Subcutaneous adipose tissue (tissue), 4 donors: Measurements from ENCODE around the gene PHPT1. TPM values are rescaled to one million over a fixed set of nuclear protein-coding genes. Genes with fewer than 3 reads are reported as not detected.

Experiments used
- total RNA-seq, 4 donors: library from RNA; depleted of rRNA; stranded (reverse); fragments of >200 nt; gene quantifications; one replicate each; pipeline ENCODE4 v1.1.0, GENCODE V29; 2016
- TF ChIP-seq, protein P1 (sequence below): fragments of 450-650 bp; IDR thresholded peaks from one replicate; pipeline ENCODE4 v1.5.1; 2016; ENCODE audit warnings: low read depth, mild to moderate bottlenecking, control low read depth, antibody characterized with exemption, moderate library complexity

Gene PHPT1
- total RNA-seq, 4 donors from 2014 or later, result 31.8 to 56.6 (median 45.7) TPM

DNA sequence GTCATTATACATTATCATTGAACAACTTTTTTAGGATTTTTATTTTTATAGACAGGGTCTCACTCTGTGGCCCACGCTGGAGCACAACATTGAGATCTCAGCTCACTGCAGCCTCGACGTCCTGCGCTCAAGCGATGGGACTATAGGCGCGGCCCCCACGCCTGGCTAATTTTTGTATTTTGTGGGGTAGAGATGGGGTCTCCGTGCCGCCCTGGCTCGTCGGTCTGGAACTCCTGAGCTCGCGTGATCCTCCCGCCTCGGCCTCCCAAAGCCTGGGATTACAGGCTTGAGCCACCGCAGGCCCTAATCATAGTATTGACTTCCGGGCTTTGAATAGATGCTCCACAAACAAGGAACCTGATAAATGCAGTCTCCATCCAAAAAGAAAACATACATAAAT is 18.3 kb downstream of the PHPT1 start:
- TF ChIP-seq, protein P1, sequence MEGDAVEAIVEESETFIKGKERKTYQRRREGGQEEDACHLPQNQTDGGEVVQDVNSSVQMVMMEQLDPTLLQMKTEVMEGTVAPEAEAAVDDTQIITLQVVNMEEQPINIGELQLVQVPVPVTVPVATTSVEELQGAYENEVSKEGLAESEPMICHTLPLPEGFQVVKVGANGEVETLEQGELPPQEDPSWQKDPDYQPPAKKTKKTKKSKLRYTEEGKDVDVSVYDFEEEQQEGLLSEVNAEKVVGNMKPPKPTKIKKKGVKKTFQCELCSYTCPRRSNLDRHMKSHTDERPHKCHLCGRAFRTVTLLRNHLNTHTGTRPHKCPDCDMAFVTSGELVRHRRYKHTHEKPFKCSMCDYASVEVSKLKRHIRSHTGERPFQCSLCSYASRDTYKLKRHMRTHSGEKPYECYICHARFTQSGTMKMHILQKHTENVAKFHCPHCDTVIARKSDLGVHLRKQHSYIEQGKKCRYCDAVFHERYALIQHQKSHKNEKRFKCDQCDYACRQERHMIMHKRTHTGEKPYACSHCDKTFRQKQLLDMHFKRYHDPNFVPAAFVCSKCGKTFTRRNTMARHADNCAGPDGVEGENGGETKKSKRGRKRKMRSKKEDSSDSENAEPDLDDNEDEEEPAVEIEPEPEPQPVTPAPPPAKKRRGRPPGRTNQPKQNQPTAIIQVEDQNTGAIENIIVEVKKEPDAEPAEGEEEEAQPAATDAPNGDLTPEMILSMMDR, result no peak

DNA sequence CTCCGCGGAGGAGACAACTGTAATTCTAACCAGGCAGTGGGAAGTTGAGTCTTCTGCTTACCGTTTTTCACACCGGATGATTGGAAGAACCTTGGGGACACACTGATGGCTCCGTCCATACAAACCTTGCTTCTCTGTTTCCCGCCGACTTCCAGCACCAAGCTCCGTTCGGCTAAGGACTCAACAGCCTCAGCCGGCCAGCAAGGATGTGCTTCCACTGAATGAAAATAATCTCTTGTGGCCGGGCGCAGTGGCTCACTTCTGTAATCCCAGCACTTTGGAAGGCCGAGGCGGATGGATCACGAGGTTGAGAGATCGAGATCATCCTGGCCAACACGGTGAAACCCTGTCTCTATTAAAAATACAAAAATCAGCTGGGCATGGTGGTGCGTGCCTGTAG is 18.7 kb downstream of the PHPT1 start:
- TF ChIP-seq, protein P1, result no peak

DNA sequence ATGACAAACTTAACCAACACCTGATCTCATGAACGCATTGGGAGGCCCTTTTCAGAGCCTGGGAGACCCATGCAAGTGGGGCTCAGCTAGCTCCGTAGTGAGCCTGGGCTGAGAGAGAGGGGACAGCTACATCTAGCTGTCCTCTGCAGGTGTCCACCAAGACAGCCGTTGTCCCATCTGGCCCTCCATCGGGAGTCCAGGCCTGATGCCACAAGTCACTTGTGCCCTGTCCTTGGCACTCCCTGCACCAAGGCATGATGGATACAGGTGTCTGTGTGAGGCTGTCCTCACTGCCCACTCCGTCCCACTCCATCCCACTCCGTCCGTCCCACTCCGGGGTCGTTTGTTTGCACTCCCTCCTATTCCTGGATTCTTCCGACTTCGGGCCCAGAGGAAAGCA is 19.4 kb downstream of the PHPT1 start:
- TF ChIP-seq, protein P1, result no peak

DNA sequence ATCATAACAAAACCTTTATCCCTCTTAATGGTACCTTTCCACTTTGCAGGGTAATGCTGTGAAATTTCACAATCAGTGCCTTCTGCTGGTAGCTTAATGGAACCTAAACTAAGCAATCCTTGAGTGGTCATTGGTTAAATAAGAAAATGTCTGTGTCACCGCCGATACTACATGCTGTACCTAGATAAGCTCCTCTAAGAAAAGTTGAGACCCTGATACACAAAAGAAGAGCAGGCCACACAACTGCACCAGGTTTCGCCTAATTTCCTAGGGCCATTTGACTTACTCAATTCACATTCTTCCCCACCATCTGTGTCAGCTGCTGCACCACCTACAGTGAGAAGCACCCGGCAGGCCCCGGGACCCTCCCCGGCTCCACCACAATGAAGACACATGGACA is 25.9 kb downstream of the PHPT1 start:
- TF ChIP-seq, protein P1, result no peak

DNA sequence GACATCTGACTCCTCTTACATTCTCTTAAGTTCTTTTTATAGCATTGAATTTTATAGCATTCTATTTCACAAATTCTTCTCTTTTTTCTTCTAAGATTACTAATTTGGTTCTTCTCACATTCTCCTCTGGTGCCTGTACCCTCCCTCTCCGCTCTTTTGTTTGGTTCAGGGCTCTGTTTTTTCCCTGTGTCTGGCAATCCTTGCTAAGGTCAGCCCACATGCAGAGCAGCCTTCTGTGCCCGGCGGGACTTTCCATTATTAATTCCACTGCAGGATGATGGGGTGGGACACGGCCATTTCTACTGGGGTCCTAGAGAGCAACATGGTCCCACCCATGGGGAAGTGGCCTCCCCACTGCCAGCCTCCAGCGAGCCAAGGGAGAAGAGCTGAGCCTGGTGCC is 27.3 kb downstream of the PHPT1 start:
- TF ChIP-seq, protein P1, result no peak

DNA sequence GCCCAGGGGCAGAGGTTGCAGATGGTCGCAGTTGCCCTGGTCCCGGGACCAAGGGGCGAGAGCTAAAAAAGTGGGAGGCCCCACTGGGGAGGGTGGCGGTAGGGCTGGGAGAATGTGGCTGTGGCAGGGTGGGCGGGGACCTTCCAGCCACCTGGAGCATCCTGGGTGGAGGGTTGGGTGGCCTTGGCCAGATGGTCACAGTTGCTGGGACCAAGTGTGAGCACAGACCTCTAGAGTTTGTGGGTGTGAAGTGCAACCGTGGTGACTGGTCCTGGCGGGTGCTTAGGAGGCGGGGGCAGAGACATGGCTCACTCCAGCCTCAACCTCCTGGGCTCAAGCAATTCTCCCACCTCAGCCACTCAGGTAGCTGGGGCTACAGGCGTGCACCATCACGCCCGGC is 31.4 kb downstream of the PHPT1 start:
- TF ChIP-seq, protein P1, result no peak

DNA sequence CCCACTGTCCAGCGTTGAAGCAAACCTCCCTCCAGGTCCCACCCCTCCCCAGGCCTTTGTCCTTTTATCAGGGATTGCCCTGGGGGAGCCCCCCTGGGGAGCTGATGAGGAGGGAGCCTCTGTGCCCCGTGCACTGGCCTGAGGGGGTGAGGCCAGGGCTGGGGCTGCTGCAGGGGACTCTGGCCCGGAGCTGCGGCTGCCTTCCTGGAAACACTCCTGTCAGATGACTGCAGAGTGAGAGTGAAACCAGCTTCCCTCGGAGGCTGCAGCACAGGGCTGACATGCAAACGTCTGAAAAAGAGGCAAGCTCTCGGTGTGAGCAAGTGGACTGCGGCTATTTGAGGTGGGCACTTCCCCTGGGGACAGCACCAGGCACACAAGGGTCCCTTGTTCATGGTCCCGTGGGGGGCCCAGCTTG is 32.5 kb downstream of the PHPT1 start:
- TF ChIP-seq, protein P1, result no peak
